ENCODE measurements around the gene ENTHD1.

- TF ChIP-seq CTCF (IDR thresholded peaks at IDR 0.05; ENCODE audit: low read length) (no peak), EZH2 (IDR thresholded peaks at IDR 0.05; ENCODE audit: borderline replicate concordance, low read length) (no peak)
Observed at GRCh38 chr22:39904862-39905261, 11.3 kb upstream of the ENTHD1 start.
